ENCODE data around the gene DIAPH2. TPM values are rescaled to one million over a fixed set of nuclear protein-coding genes. Genes with fewer than 3 reads are reported as not detected.
A peak's percentile ranks its signal among the peaks of the same experiment; 100 is the strongest.

The DIAPH2 gene
- total and polyA plus RNA-seq, 8 donors = 1.9 to 10.0 (median 5.9) TPM

DNA sequence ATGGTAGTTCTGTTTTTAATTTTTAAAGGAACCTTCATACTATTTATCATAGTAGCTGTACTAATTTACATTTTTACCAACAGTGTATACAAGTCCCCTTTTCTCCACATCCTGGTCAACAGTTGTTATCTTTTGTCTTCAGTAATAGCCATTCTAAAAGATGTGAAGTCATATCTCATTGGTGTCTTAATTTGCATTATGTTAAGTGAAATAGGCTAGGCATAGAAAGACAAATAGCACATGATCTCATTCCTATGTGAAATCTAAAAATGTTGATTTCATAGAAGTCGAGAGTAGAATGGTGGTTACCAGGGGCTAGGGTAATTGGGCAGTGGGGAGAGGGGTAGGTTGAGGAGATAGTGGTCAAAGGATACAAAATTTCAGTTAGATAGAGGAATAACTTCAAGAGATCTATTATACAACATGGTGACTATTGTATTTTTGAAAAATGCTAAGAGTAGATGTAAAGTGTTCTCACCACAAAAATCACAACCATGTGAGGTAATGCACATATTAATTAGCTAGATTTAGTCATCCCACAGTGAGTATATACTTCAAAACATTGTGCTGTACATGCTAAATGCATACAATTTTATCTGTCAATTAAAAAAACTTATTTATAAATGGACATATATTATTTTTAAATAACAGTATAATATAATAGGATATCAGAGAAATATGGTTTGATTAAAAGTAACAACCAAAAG, 58.9 kb downstream of the DIAPH2 start:
- no peak overlapping the region for H3K27ac ChIP-seq
- H3K4me1 ChIP-seq = no peaks in the 10 kb centered on the region
- no peak for DNase-seq
- no peak for TF ChIP-seq CTCF (IDR thresholded peaks at IDR 0.05)
- no peaks in the 10 kb centered on the region for H3K36me3 ChIP-seq
- intact Hi-C loops (cut with DNase I) = no loop called here
- 71 to 100% methylated on average over 1 of the region's 1 CpG for WGBS, 2 donors
- H3K4me3 ChIP-seq = no peak overlapping the region
- H3K27me3 ChIP-seq = peaks cover 0 to 4% (median 0%) of the 10 kb centered on the region in 4 donors
- no peak for FAIRE-seq
- no peak for ATAC-seq
- H3K9me3 ChIP-seq = no peaks in the 10 kb centered on the region

DNA sequence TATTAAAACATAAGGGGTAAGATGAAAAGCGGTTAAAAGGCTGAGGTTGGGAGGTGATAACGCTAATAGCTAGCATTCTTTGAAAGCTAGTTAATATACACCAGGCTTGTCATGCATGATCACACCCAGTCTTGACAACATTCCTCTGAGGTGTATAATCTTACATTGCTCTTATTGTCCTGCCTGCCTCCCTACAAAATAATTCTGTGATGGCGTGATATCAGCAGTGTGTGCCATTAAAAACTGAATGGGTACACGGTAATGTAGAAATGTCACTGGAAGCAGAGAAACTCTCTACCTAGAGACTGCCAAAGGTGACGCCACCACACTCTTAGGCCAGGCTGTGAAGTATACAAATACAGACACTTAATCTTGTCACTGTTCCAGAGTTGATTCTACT, 68.1 kb downstream of the DIAPH2 start:
- H3K36me3 ChIP-seq = no peaks in the 10 kb centered on the region
- no peaks in the 10 kb centered on the region for H3K4me1 ChIP-seq
- FAIRE-seq (no peak), DNase-seq (no peak), ATAC-seq (peak in 2 of 4 donors; percentile 16 to 24)
- H3K27me3 ChIP-seq = no peaks in the 10 kb centered on the region
- no peaks in the 10 kb centered on the region for H3K9me3 ChIP-seq
- intact Hi-C loops (cut with DNase I) = no loop called here
- no peak overlapping the region for H3K4me3 ChIP-seq
- 64 to 70% methylated on average over 5 of the region's 5 CpGs for WGBS, 2 donors
- no peak for TF ChIP-seq CTCF (IDR thresholded peaks at IDR 0.05)
- no peak overlapping the region for H3K27ac ChIP-seq

- ATAC-seq (no peak), FAIRE-seq (no peak), DNase-seq (no peak)
- H3K27me3 ChIP-seq = no peaks in the 10 kb centered on the region
- no peak overlapping the region for H3K4me3 ChIP-seq
- no peaks in the 10 kb centered on the region for H3K9me3 ChIP-seq
- intact Hi-C loops (cut with DNase I) = no loop called here
- no peak for TF ChIP-seq CTCF (IDR thresholded peaks at IDR 0.05)
- WGBS, 2 donors = 63 to 83% methylated on average over 1 of the region's 1 CpG
- no peaks in the 10 kb centered on the region for H3K4me1 ChIP-seq
- no peak overlapping the region for H3K27ac ChIP-seq
- no peaks in the 10 kb centered on the region for H3K36me3 ChIP-seq
These were observed 68.6 kb downstream of the DIAPH2 start for GRCh38 chrX:96753230-96753629.

DNA sequence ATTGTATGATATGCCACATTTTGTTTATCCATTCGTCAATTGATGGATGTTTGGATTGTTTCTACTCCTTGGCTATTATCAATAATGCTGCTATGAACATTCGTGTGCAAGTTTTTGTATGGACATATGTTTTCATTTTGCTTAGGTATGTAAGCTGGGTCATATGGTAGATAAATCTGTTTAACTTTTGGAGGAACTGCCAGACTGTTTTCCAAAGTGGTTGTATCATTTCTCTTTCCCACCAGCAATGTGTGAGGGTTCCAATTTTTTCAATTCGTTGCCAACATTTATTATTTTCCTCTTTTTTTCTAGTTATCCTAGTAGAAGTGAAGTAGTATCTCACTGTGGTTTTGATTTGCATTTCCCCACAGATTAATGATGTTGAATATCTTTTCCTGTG, 71.8 kb downstream of the DIAPH2 start:
- no peak for FAIRE-seq

More for the DNA sequence above, 71.8 kb downstream of the DIAPH2 start:
- DNase-seq (no peak), ATAC-seq (no peak)
- Histone ChIP-seq H3K27ac (no peak overlapping the region), H3K9me3 (no peaks in the 10 kb centered on the region), H3K27me3 (peaks cover 0 to 8% (median 0%) of the 10 kb centered on the region in 4 donors), H3K4me3 (no peak overlapping the region), H3K36me3 (no peaks in the 10 kb centered on the region), H3K4me1 (no peaks in the 10 kb centered on the region)
- no peak for TF ChIP-seq CTCF (IDR thresholded peaks at IDR 0.05)
- WGBS, 2 donors = 71 to 91% methylated on average over 3 of the region's 3 CpGs
- intact Hi-C loops (cut with DNase I) = no loop called here

Measured in pancreas (tissue), 10 donors.